Measurements from ENCODE around the gene GCAT. TPM values are rescaled to one million over a fixed set of nuclear protein-coding genes. Genes with fewer than 3 reads are reported as not detected.

Gene GCAT
- total and polyA plus RNA-seq, 9 of the 15 experiments (the other 6 are each of a cell fraction or from before 2014, with no cell fraction given), result 1.9 to 69.9 (median 26.4) TPM

DNA sequence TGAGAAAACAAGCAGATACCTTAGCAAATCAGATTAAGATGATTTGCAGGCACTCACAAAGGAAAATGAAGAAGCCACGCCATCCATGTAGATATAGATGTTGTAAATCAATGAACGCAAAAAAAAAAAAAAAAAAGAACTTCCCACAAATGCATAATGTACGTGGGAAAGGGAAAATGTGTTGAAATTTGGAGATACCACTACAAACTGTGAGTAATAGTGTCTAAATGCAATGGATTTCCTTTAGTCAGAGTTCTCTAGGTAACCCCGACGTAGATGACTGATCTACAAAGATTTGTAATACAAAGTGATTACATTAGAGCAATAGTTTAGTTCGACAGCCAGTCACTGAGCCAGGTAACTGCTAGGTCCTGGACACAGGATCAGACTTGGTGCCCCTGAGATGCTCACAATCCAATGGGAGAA lies 37.2 kb downstream of the GCAT start (continued):
- TF ChIP-seq RB1 (IDR thresholded peaks at IDR 0.05; ENCODE audit: low read depth), result no peak
- TF ChIP-seq, protein P1, sequence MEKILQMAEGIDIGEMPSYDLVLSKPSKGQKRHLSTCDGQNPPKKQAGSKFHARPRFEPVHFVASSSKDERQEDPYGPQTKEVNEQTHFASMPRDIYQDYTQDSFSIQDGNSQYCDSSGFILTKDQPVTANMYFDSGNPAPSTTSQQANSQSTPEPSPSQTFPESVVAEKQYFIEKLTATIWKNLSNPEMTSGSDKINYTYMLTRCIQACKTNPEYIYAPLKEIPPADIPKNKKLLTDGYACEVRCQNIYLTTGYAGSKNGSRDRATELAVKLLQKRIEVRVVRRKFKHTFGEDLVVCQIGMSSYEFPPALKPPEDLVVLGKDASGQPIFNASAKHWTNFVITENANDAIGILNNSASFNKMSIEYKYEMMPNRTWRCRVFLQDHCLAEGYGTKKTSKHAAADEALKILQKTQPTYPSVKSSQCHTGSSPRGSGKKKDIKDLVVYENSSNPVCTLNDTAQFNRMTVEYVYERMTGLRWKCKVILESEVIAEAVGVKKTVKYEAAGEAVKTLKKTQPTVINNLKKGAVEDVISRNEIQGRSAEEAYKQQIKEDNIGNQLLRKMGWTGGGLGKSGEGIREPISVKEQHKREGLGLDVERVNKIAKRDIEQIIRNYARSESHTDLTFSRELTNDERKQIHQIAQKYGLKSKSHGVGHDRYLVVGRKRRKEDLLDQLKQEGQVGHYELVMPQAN (IDR thresholded peaks at IDR 0.05; ENCODE audit: borderline replicate concordance), result peak; percentile 5; the same call in 1 of the 2 replicates
- no peak for TF ChIP-seq HOXB6 (CRISPR knock-in tag; IDR thresholded peaks at IDR 0.05; ENCODE audit: borderline replicate concordance)
- peak; percentile 54; the same call in 1 of the 2 replicates for TF ChIP-seq ADNP (tag; IDR thresholded peaks at IDR 0.05)
- no peak for TF ChIP-seq ZNF23 (CRISPR knock-in tag; IDR thresholded peaks at IDR 0.05)

GRCh38 chr22:37846433-37846832 lies 38.7 kb downstream of the GCAT start:
- Histone ChIP-seq H3K27ac (ENCODE audit: extremely low read depth, low read depth, low read length) (no peak overlapping the region), H2AFZ (ENCODE audit: low read depth, low read length) (no peak overlapping the region), H3K4me2 (ENCODE audit: insufficient read depth, low read length) (no peak overlapping the region), H3K36me3 (ENCODE audit: control insufficient read depth, insufficient read depth, low read length) (peaks cover 24% of the 10 kb centered on the region; the same call in 2 of the 3 replicates), H4K20me1 (replicated peaks; ENCODE audit: control insufficient read depth, insufficient read depth, low read length) (no peaks in the 10 kb centered on the region), H3K4me1 (replicated peaks in 1 of 2; ENCODE audit: control insufficient read depth in 2 of 2, insufficient read depth in 2 of 2, low read length in 2 of 2) (peaks cover 11 to 17% of the 10 kb centered on the region in 2 experiments; a peak in 4 of 5 replicates), H3K27me3 (ENCODE audit: control insufficient read depth in 2 of 2, insufficient read depth in 2 of 2, low read length in 2 of 2) (no peaks in the 10 kb centered on the region), H3K79me2 (ENCODE audit: control insufficient read depth, insufficient read depth, low read length) (peaks cover 62% of the 10 kb centered on the region), H3K9me1 (ENCODE audit: control insufficient read depth, insufficient read depth, low read length) (no peaks in the 10 kb centered on the region), H3K9me3 (replicated peaks; ENCODE audit: control insufficient read depth, insufficient read depth, low read depth, low read length) (peaks cover 4% of the 10 kb centered on the region; the same call in 1 of the 2 replicates), H3K4me3 (no peak overlapping the region), H3K9ac (ENCODE audit: insufficient read depth in 1 of 2, low read depth in 2 of 2, low read length in 2 of 2) (no peak overlapping the region)
- no peak for ATAC-seq
- FAIRE-seq, result no peak
- TF ChIP-seq ZFP30 (CRISPR knock-in tag; IDR thresholded peaks at IDR 0.05; ENCODE audit: borderline replicate concordance), result no peak
- TF ChIP-seq ZNF121 (CRISPR knock-in tag; conservative IDR thresholded peaks at IDR 0.05), result peak; percentile 70
- in situ Hi-C loops (cut with MboI) (no loop called here), intact Hi-C loops (cut with micrococcal nuclease) (no loop called here)
- CTCF ChIA-PET (ENCODE audit: low intra/inter-chr PET ratio), result no interaction called here
- DNase-seq (ENCODE audit: extremely low read depth in 1 of 4, low spot score in 3 of 4), result no peak
- WGBS (ENCODE audit: insufficient coverage, low coverage, missing lambda C conversion rate), result 79% methylated on average over 2 of the region's 2 CpGs
- no TSS peak for BruUV-seq (replicated peaks)
- POLR2A ChIA-PET, result interaction anchor here (0.6 to 0.7 kb wide), 2 partner anchors 29 to 160 kb away, joined by 4 read pairs; partner anchors contain the start of gene NOL12
